Ascending aorta (tissue), 2 donors: Measurements from ENCODE around the gene CERS5. TPM values are rescaled to one million over a fixed set of nuclear protein-coding genes. Genes with fewer than 3 reads are reported as not detected.

ENCODE experiments used
- DNase-seq, 2 donors: peaks; one replicate each; pipeline ENCODE4 v3.0.0-alpha.2; 2019; ENCODE audit warnings: low spot score in 2 of 2
- H3K27ac ChIP-seq, 2 donors: fragments of 200-600 bp; sonication (generic); one replicate each; pipeline ENCODE4 v1.5.1; 2016 to 2017; ENCODE audit warnings: mild to moderate bottlenecking in 1 of 2
- H3K27me3 ChIP-seq: fragments of 200-600 bp; sonication (generic); one replicate; pipeline ENCODE4 v1.5.1; 2017
- H3K36me3 ChIP-seq, 2 donors: fragments of 200-600 bp; sonication (generic); one replicate each; pipeline ENCODE4 v1.5.1; 2016
- H3K4me1 ChIP-seq, 2 donors: fragments of 200-600 bp; sonication (generic); one replicate each; pipeline ENCODE4 v1.5.1; 2016 to 2017; ENCODE audit warnings: mild to moderate bottlenecking in 1 of 2
- H3K4me3 ChIP-seq, 2 donors: fragments of 200-600 bp; sonication (generic); one replicate each; pipeline ENCODE4 v1.5.1; 2016 to 2017; ENCODE audit warnings: mild to moderate bottlenecking in 1 of 2
- H3K9me3 ChIP-seq, 2 donors: fragments of 200-600 bp; sonication (generic); one replicate each; pipeline ENCODE4 v1.5.1; 2016
- intact Hi-C: fragments of 100-400 bp; cut with DNase I; formaldehyde crosslinking; loops from one replicate; pipeline ENCODE4 v1.15.1; 2023
- total RNA-seq: library from RNA; depleted of rRNA; stranded (reverse); fragments of >200 nt; gene quantifications from one replicate; pipeline ENCODE4 v1.1.0, GENCODE V29; 2016
- TF ChIP-seq, protein P1 (sequence below), 3 experiments: fragments of 200-600 bp in 2 of 3; fragments of 450-650 bp in 1 of 3; sonication (generic) in 2 of 3; IDR thresholded peaks; one replicate each; pipeline ENCODE4 v1.5.1; 2016 to 2019; ENCODE audit warnings: antibody characterized with exemption in 3 of 3, mild to moderate bottlenecking in 1 of 3, moderate library complexity in 1 of 3

The CERS5 gene
- total RNA-seq, 1 donor from 2014 or later: 29.7 TPM

DNA sequence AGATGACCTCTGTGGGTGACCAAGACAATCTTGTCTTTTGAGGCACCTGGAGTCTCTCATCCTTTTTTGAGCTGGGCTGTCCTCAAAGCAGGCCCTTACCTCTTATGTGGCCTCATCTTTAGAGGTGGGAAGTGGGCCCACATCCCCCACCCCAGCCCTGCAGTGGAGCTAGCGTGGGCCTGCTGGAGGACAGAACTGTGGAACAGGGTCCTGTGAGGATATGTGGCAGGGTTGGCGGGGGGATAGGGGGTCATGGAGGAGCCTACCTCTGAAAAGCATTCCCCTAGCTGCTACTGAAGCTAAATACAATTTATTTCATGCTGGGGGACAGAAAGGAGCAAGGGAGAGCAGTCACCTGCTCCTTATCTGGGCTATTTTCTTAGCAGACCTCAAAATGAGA lies 63.8 kb downstream of the CERS5 start:
- H3K27ac ChIP-seq: no peak overlapping the region
- H3K27me3 ChIP-seq: no peaks in the 10 kb centered on the region
- H3K9me3 ChIP-seq: no peaks in the 10 kb centered on the region
- H3K4me3 ChIP-seq: no peak overlapping the region
- TF ChIP-seq, protein P1, sequence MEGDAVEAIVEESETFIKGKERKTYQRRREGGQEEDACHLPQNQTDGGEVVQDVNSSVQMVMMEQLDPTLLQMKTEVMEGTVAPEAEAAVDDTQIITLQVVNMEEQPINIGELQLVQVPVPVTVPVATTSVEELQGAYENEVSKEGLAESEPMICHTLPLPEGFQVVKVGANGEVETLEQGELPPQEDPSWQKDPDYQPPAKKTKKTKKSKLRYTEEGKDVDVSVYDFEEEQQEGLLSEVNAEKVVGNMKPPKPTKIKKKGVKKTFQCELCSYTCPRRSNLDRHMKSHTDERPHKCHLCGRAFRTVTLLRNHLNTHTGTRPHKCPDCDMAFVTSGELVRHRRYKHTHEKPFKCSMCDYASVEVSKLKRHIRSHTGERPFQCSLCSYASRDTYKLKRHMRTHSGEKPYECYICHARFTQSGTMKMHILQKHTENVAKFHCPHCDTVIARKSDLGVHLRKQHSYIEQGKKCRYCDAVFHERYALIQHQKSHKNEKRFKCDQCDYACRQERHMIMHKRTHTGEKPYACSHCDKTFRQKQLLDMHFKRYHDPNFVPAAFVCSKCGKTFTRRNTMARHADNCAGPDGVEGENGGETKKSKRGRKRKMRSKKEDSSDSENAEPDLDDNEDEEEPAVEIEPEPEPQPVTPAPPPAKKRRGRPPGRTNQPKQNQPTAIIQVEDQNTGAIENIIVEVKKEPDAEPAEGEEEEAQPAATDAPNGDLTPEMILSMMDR (IDR thresholded peaks at IDR 0.05): no peak
- peaks cover 19 to 29% of the 10 kb centered on the region in 2 donors for H3K36me3 ChIP-seq
- DNase-seq: no peak
- peaks cover 6% of the 10 kb centered on the region in 2 donors for H3K4me1 ChIP-seq
- intact Hi-C loops: no loop called here

DNA sequence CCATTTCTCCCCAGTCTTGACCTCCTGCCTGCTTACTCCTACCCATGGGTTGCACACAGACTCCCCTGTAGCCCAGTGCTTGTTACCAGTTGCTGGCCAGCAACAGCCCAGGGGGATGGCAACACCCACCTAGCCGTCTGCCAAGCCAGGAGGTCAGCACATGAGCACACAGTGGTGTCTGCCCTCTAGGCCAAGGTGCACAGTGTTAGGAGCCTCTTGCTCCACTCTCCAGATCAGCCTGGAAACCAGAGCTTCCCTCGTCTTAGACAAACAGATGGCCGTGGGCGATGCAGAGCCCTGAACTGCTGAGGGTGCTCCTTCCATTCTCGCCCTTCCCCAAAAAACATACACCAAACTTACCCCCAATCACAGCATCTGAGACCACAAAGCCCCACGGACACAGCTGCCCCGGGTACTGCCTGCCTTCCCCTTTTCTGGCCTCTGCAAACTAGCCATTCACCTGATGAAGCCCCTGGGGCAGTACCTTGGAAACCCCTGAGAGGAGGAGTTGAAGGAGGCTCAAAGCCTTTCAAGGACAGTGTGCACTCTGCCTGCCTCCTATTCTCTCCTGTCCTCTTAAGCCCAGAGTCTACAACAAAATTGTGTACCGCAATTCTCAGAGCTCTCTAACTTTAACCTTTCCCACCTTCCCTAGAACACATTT lies 64.4 kb downstream of the CERS5 start:
- TF ChIP-seq, protein P1 (IDR thresholded peaks at IDR 0.05): no peak
- intact Hi-C loops: no loop called here
- no peak overlapping the region for H3K4me3 ChIP-seq
- no peaks in the 10 kb centered on the region for H3K9me3 ChIP-seq
- no peak for DNase-seq
- no peaks in the 10 kb centered on the region for H3K27me3 ChIP-seq
- peak overlapping the region in 1 of 2 donors; percentile 5 for H3K27ac ChIP-seq
- peaks cover 24 to 35% of the 10 kb centered on the region in 2 donors for H3K36me3 ChIP-seq
- H3K4me1 ChIP-seq: peaks cover 6% of the 10 kb centered on the region in 2 donors

DNA sequence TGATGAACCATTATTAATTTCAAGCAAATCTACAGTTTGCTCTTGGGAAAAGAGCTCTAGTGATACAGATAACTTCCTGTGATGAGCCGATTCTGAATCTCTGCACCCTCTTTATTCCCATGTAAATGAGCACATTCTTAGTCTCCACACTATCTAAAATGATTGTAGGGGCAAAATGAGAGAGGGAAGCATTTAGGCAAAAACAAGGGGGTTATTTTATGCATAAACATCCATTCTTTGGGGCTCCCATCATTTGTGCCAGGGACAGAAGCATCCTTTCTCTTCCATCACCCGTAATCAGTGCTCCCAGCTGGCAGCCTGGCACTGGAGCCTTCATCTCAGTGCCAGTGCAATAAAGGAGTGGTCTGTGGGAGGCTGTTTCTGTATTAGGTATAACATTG lies 65.0 kb downstream of the CERS5 start:
- peaks cover 6% of the 10 kb centered on the region in 2 donors for H3K4me1 ChIP-seq
- H3K27ac ChIP-seq: peak overlapping the region in 1 of 2 donors; percentile 5

DNA sequence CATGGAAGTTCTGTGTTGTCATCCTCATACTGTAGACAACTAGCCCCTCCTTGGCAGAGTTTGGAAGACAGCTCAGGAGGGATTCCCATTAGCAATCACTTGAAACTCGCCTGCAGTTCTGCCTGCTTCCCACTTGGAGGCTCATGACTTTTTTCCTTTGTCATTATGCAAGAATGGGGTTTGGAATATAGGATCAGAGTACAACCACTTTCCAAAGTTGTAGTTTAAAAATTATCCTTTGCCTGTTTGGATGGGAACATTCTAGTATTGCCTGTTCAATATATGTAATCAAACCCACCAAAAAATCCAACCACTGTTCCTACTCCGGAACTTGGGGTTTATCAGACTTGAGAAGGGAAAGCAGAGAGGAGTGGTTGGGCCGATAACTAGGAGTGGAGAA lies 65.5 kb downstream of the CERS5 start:
- Histone ChIP-seq H3K9me3 (no peaks in the 10 kb centered on the region), H3K36me3 (peaks cover 36 to 46% of the 10 kb centered on the region in 2 donors), H3K27me3 (no peaks in the 10 kb centered on the region), H3K27ac (no peak overlapping the region), H3K4me1 (peaks cover 6% of the 10 kb centered on the region in 2 donors), H3K4me3 (no peak overlapping the region)
- no peak for DNase-seq
- TF ChIP-seq, protein P1 (IDR thresholded peaks at IDR 0.05): peak in 2 of 3 experiments; percentile 34 to 39
- intact Hi-C loops: no loop called here

More for the DNA sequence above, 65.0 kb downstream of the CERS5 start:
- TF ChIP-seq, protein P1 (IDR thresholded peaks at IDR 0.05): no peak
- Histone ChIP-seq H3K27me3 (no peaks in the 10 kb centered on the region), H3K4me3 (no peak overlapping the region), H3K9me3 (no peaks in the 10 kb centered on the region), H3K36me3 (peaks cover 31 to 41% of the 10 kb centered on the region in 2 donors)
- no peak for DNase-seq
- intact Hi-C loops: no loop called here

DNA sequence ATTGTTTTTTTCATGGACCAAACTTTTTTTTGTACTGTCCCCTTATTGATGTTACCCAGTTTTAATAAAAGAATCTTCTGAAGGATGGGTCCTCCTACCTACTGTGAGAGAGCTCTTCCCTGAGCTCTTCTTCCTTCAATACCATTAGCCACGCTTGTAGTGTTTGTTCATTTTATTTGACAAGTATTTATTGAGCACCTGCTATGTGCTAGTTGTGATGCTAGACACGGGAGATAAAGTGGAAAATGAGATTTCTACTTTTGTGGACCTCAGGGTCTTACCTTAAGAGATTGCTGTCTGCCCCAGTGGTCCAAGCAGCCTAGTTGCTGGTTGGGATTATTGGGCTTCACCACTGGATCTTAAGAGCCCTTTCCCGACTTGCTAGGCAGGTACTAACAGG lies 66.6 kb downstream of the CERS5 start:
- no peak overlapping the region for H3K4me3 ChIP-seq
- no peaks in the 10 kb centered on the region for H3K9me3 ChIP-seq
- intact Hi-C loops: no loop called here
- H3K36me3 ChIP-seq: peaks cover 47 to 57% of the 10 kb centered on the region in 2 donors
- DNase-seq: no peak
- TF ChIP-seq, protein P1 (IDR thresholded peaks at IDR 0.05): no peak
- no peaks in the 10 kb centered on the region for H3K27me3 ChIP-seq
- H3K27ac ChIP-seq: no peak overlapping the region
- H3K4me1 ChIP-seq: peaks cover 6% of the 10 kb centered on the region in 2 donors
